Stimulated activated CD4-positive, alpha-beta T cell treated with anti-CD3 and anti-CD28 coated beads, Interleukin-15, amount 100 ng/mL, for 24 hours (primary cell): ENCODE results near the gene LIMS1.

Source experiments
- DNase-seq: peaks from one replicate; pipeline ENCODE4 v3.0.0-alpha.2; 2020

Gene LIMS1

DNA sequence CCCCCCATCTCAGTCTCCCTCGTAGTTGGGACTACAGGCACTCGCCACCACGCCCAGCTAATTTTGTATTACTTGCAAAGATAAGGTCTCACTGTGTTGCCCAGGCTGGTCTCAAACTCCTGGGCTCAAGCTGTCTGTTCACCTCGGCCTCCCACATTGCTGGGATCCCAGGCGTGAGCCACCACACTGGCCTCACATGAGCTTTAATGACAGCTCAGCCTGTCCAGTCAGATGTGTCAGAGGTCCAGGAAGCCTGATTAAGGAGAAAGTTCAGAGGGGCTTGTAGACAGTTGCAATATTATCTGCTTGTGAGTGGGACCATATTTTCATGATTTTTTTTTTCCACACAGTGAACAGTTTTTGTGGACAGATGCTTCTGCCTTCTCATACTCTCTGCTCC is 82.0 kb downstream of the LIMS1 start:
- DNase-seq = no peak

DNA sequence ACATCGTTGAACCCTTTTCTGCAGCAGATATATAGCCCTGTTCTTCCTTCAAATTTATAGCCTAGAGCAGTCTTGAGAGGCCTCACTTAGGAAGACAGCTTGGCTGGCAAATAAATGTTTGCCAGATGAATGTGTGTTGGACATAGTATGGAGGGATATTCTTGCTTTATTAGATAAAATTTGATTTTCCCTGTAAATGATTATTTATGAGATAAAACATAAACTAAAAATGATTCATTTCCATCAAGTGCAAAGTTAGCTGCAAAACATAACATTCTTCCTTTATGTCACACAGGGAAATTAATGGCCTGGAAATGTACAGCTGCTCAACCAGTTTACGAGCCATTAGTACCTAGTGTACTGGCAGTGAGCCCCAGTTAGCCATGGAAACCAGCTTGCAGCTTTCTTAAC is 82.5 kb downstream of the LIMS1 start:
- no peak for DNase-seq

DNA sequence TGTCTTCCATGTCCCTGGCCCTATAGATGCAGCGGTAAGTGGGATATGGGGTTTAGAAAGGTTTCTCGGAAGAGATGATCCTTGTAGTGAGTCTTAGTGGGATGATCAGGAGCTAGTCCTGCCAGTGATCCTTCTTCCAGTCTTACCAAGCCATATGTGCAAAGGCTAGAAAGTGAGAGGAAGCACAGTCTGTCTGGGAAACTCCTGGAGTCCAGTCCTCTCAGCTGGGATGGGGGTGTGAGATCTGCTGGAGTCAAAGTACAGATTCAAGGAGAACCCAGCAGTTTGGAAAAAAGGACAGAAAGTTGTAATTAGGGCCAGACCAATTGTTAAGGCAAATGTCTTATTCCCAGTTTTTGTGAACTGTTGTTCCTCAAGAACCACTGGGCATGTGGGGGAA is 83.3 kb downstream of the LIMS1 start:
- no peak for DNase-seq

DNA sequence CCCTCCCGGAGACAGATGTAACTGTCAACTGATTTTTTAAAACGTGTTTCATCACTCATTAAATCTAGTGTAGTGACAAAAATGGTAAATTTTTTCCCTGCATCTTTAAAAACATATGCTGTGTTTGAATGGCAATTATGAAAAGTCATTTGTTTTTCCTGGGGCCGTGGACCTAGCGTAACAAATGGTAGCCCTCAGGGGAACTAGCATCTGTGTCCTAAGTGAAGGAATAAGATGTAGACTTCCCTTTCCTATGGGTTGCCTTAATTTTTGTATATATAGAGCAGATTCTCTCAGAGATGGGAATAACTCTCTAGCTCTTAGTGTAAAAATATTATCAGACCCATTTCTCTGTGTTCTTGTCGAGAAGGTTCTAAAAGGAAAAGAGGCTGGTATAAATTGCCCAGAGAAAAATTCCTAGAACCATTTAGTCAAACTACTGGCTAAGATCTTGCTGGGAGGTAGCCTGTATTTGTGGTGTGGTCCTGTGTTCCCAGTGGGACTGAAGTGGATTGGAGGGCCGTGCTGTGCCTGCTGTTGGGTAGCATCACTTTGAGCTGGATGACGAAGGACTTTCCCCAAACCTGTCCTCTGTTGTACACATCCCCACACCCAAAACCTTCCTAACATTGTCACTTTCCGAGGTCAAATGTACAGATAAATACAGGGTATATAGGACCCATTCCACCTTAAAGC is 85.8 kb downstream of the LIMS1 start:
- no peak for DNase-seq

DNA sequence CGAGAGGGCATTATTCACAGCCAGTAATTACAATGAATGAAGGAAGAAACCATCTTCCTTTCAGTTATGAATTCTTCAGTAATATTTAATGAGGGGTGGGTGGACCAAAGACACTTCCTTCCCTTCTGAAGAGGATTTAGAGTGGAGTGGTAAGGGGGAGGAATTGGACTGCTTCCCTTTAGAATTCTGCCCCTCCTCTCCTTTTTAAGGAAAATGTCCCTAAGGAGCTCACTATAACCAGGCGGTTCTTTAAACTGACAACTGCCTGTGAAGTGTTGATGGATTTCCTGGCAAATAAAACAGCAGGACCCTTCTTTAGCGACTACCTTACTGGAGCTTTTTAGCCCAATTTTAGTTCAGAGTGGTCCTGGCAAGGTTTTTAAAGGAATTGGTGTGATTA is 86.4 kb downstream of the LIMS1 start:
- no peak for DNase-seq

DNA sequence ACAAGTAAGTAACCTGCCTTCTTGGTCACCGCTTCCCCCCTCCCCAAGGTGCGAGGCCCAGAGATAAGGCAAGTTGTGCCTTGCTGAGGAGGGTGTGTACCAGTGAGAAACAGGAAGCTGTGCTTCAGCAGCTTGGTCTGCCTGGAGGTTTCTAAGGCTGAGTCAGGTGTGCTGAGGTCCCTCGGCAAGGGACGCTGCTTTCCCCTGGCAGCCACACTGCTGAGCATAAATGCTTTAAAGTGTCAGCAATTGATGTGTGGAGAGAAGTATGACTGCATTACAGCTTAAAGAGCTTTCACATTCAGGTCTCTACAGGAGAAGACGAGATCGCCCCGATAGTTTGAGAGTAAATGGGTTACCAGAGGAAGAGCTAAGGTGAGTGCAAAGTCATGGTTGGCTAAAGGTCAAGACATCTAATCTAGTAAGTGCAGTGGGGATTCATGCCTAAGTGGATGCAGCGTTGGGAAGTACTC is 86.9 kb downstream of the LIMS1 start:
- peak; percentile 80 for DNase-seq

DNA sequence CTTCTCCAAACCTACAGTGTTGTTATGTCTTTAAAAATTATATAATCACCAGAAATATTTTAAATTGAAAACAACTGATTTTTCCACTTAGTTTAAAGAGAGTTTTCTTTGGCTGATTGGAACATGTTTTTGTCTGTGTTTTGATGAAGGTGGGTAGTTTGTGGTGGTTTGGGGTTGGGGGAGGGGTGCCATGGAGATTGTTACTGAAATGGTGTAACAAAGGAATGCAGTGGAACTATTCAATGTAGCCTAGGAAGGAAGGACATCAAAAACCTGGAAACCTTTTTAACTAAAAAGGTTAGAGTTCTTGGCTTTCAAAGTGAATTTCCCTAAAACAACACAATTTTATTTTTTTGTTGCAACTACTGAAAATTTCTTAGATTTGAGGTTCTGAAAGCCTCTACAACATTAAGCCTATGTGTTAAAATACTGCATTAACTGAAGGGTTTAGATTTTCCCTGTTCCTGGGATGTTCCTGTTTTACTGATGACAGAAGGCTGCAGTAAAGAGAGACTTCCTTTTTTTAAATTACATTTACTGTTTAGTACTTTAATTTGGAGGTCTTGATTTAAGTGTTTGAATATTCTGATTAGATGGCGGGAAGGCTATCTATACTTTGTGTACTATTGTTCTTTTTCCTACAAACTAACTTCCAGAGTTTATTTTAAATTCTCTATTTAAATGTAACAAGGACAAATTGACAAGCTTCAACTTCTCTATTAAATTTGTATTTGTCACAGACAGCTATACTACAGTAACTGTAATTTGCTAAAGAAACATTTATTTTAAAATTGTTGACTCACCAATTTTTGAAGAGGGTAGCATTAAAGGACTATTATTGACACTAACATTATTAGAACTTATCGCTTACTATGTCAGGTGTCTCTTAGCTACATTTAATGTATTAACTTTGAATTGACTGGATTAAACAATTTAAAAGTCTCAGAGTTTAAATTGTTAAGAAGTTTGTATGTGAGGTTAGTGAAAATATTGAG is 87.7 kb downstream of the LIMS1 start:
- DNase-seq = no peak

DNA sequence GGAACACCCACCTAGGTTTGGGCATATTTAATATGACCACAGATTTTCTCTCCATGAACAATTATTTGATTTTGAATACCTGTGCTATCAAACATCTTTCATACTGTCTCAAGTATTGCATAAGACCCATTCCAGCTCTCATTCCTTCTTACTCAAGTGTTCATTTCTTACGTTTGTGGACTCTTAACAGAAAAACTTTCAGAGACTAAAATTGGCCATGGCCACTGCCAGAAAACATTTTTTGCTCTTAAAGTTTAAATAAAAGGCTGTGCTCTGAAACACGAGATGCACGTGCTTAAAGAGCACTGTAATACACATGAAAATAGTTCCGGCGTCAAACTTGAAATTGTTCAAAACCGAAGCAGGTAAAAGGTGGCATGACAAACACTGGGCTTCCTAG is 89.3 kb downstream of the LIMS1 start:
- no peak for DNase-seq

DNA sequence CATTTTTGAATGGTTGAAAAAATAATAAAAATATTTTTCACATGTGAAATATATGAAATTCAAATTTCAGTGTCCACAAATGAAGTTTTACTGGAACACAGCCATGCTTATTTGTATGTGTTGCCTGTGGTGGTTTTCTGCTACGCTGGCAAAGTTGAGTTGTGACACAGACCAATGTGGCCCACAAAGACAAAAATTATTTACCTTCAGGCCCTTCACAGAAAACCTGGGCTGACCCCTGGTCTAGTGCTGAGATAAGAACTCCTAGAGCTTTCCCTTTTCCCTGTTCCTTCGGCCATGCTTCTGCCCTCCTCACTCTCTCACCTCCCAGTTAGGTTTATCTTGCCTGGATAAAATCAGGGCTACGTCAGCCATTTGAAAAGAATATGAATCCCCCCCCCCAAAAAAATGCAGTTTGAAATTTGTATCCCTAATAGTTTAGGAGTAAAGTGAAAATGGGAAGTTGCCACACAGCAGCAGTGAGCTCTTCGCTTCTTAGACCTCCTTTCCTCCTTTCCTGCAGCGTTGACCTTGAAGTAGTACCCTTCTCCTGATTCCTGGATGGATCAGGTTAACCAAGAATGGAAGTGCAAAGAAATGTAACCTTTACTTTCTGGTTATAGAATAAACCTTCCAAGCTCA is 91.0 kb downstream of the LIMS1 start:
- no peak for DNase-seq

DNA sequence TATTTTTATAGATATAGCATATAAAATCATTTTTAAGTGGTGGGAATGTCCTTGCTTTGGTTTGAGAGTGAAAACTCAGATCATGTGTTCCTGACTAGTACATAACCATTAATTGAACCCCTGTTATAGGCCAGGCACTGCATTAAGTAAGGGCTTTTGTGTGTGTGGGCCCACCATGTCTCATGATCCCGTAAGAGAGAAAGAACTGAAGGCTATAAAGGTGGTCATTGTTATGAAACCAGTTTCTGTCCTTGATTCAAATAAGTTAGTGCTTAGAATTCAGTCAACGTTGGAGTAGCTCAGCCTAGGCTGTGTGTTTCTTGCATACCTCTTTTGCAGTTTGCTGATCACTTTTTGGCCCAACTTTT is 91.5 kb downstream of the LIMS1 start:
- DNase-seq = no peak

DNA sequence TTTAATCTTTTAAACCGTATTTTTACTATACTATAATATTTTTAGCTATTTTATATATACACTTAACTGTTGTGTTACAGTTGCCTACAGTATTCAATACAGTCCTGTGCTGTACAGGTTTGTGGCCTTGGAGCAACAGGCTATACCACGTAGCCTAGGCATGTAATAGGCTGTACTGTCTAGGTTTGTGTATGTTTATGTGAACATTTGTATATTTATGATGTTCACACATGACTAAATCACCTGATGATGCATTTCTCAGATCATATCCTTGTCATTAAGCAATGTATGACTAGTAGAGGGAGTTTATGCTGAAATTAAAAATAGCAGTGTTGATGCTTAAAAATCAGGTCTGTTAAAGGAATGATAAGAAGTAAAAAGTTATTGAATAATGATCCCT is 92.7 kb downstream of the LIMS1 start:
- no peak for DNase-seq

DNA sequence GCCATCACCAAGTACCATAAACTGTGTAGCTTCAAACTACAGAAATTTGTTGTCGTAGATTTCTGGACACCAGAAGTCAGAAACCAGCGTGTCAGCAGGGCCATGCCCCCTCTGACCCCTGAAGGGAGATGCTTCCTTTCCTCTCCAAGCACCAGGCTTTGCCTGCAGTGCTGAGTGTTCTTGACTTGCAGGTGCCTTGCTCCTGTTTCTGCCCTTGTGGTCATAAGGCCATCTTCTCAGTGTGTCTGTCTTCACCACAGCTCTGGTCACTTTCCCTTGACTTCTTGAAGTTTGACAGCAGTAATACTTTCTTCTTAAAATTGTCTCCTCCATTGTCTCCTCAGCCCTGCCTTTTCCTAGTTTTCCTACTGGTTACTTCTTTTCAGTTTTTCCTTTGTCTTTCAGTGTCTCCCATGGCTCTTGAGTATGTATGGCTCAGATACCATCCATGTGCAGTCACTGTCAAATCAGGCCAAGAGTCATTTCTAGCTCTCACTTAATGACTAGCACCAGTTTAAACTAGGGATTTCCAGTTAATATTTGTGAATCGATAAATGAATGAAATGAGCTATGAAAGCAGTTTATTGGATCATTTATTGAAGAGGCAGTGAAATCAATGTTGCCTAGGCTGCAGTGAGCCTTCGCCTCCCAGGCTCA is 93.8 kb downstream of the LIMS1 start:
- no peak for DNase-seq

DNA sequence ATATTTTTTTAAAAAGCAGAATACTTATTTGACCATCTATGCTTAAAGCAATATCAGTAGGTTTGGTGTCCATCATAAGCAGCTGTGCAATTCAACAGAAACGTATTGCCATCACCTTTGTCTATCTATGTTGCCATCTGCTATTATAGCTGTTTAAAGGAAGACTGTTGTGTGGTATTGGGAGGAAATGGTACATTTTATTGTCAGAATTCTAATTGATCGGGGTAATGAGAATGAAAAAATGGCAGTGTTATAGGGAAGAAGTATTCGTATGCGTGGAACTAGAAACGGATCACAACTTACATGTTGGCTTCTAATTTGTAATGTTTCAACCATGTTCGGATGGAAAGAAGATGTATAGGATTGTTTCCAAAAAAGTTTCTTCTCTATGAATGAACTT is 94.7 kb downstream of the LIMS1 start:
- DNase-seq = no peak

DNA sequence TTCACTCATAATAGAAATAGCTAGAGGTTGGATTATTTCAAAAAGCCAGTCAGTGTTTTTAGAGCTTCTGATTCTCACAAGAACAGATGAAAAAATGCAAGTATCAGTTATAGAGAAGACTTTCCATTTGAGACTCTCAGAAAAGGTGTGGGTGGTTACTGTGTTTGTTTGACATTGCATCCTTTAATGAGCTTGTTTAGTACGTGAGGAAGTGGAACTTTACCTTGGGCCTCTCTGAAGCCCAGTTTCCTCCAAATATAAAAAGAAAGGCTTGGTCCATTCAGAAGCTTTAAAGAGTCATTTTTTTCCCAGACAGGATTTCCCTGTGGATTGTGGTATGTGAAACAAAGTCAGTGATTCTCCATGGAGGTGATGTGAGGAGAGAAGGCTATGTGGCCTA is 95.1 kb downstream of the LIMS1 start:
- no peak for DNase-seq

DNA sequence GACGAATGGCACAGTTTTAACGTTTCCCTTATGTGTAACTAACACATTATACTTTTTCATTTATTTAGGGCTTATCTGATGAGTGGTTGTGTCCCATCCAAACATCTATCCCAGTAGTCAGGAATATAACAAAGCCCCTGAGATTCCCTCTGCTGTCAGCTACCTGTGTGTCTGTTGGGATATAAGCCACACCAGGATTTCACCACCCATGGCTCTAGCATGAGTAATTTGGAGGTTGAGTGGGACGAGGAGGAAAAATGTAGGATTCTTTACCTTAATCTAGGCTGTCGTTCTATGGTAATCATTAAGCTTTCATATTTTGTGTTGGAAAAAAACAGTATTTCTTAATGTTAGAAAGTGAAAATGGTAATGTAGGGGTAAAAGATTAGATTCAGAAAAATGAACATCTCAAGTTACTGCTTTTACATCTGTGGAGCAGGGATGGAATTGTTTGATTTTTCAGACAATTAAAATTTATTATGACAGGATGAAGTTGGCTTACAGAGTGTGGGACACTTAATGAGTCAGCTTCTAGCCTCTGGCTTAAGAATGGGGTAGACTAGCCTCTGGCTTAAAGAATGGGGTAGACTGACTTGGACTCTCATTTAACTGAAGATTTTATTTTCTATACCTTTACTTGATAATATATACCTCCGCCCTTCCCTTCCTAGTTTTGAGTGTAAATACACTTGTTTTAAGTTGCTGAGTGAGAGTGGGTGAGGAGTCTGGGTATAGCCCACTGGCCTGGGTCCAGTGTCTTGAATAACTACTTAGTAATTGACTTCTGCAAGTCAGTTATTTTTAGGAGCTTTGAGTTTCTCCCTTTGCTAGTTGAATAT is 96.5 kb downstream of the LIMS1 start:
- no peak for DNase-seq

DNA sequence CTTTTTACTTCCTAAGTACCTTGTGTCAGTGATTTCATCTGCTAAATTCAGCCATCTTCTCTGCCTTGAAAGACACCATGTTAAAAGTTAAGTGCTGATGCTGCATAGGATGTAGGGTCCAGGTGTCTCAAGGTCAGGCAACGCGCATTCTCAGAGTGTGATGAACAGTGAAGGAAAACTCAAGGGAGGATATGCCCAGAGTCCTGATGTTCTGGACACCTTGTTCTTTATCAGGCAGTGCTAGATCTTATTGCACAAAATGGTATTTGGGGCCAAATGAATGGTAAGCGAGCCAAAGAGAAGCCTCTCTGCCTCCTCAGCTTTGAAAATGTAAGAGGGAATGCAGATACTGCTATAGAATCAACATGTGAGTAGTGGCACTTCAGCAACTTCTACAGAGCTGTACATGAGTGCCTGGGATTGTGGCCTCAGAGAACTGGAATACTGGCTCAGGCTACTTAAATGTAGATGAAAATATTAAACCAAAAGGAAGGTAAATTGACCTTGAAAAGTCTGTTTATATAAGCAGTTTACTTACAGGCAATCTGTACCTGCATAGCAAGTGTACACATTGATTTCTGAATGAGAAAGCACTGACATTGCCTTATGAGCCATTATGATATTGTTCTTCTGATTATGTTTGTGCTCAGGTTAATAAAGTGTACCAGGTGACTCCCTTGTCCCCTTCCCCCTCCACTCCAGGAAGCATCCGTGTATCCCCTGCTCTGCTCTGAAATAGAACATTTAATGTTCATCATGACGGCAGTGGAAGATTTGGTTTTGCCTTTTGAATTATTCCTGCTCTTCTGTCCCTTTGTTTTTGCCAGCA is 98.3 kb downstream of the LIMS1 start:
- no peak for DNase-seq

DNA sequence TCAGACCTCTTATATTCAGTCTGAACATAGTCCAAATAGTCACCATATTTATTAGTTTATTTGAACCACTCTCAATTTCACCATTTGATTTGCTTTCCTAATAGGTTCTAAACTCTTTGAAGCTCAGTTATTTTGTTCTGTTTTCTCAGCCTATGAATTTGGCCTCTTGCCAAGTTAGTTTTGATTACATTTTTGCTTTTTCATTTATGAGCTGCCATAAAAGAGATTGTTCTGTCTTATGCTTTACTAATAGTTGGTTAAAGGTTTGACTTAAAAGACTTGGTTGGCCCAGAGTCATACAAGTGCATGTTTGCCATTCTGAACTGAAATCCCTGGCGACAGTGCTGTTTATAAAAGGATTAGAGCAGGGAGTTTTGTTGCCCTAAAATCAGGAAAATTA is 99.1 kb downstream of the LIMS1 start:
- no peak for DNase-seq

DNA sequence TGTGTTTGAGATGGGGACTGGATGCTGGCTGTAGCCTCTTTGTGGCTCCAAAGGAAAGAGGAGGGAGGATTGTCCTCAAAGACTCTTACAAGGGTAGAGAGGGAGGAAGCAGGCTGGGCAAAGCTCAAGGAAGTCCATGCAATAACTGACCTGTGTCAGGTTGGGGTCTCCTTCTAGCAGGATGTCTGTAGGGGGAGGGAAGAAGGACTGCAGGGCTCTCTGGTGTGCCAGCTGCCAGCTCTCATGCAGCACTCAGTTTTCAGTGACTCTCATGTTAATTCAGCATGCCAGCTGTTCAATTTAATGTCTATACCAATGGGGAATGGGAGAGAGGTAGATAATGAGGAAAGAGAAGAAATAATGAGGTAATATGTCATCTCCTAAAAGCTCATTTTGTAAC is 99.7 kb downstream of the LIMS1 start:
- no peak for DNase-seq

DNA sequence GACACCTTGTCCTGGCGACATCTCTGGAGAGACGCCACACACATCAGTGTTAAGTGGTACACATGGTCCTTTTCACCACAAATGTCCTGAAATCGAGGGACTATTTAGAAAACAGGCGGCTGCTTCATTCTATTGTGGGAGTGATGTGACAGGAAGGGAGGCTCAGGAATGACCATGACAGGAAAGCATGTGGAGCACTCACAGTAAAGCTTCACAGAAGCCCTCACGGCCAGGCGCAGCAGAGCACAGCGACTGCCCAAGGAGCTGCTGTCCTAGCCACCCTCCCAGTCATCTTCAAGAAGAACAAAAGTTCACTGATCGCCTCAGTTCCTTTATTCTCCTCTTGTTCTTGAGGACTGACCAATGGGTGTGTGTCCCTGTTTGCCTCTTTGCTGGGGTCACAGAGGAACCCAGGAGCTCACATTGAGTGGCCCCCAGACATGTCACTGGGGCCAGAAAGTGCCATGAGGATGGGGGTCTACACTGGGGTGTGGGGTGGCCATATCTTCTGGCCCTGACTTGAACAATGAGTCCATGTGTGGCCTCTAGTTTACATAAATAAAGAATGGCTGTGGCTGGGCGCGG is 100.4 kb downstream of the LIMS1 start:
- DNase-seq = no peak

DNA sequence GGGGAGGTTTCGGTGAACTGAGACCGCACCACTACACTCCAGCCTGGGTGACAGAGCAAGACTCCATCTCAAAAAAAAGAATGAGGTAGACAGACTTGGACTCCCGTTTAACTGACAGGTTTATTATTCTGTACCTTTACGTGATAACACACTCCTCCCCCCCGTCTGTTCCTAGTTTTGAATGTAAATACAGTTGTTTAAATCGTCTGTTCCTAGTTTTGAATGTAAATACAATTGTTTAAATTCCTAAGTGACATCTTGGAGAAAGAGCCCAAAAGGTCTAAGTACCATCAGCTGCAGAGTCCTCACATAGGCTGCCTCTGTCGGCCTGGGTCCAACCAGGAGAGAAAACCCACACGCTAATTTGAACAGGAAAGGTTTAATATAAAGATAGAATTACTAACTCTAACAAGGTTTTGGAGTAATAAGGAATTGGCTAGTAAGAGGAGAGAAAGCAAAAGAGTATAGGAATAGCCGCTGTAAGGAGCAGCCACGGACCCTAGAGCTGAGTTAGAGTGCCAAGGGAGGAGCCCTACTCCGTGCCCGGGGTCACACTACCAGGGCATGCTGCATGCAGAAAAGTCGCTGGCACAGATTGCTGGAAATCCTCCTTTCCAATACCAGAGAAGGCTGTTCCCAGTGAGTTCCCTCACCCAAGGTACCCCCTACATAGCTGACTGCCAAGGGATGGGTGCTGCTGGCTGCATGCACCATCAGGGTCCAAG is 101.5 kb downstream of the LIMS1 start:
- no peak for DNase-seq
